CD14-positive monocyte (primary cell): Measurements from ENCODE around the gene LSM3. TPM values are rescaled to one million over a fixed set of nuclear protein-coding genes. Genes with fewer than 3 reads are reported as not detected.

ENCODE experiments used
- DNase-seq, 3 donors: peaks; one replicate each; pipeline ENCODE4 v3.0.0-alpha.2; 2011 to 2022
- H2AFZ ChIP-seq: 2 replicates; pipeline ENCODE4 v1.6.0; 2012; ENCODE audit warnings: mild to moderate bottlenecking, low read depth, low read length, inconsistent platforms; ENCODE audit not compliant: insufficient read depth, poor library complexity, severe bottlenecking
- H3K27ac ChIP-seq, 2 donors: 1 replicate in 1 of 2; 2 replicates in 1 of 2; pipeline ENCODE4 v1.5.1; 2012 to 2013; ENCODE audit warnings: low read length in 2 of 2, control low read depth in 1 of 2, inconsistent platforms in 1 of 2, low read depth in 1 of 2, mild to moderate bottlenecking in 1 of 2
- H3K27me3 ChIP-seq, 2 donors: one replicate each; pipeline versions ENCODE4 v1.6.0 to v1.6.1; 2011 to 2013; ENCODE audit warnings: low read length in 2 of 2; ENCODE audit not compliant: control insufficient read depth in 2 of 2, insufficient read depth in 2 of 2
- H3K36me3 ChIP-seq, 2 donors: replicated peaks in 1 of 2; 1 replicate in 1 of 2; 2 replicates in 1 of 2; pipeline versions ENCODE4 v1.5.1 to v1.6.1; 2012 to 2013; ENCODE audit warnings: low read length in 2 of 2, control low read depth in 1 of 2, inconsistent platforms in 1 of 2, mild to moderate bottlenecking in 1 of 2; ENCODE audit not compliant: insufficient read depth in 2 of 2, control insufficient read depth in 1 of 2
- H3K4me1 ChIP-seq, 2 donors: 1 replicate in 1 of 2; 2 replicates in 1 of 2; pipeline versions ENCODE4 v1.5.1 to v1.6.1; 2012 to 2013; ENCODE audit warnings: low read length in 2 of 2, control low read depth in 1 of 2, inconsistent platforms in 1 of 2, mild to moderate bottlenecking in 1 of 2, moderate library complexity in 1 of 2; ENCODE audit not compliant: insufficient read depth in 2 of 2, control insufficient read depth in 1 of 2
- H3K4me2 ChIP-seq: replicated peaks from 2 replicates; pipeline ENCODE3; 2012; ENCODE audit warnings: low read length, moderate library complexity, mild to moderate bottlenecking; ENCODE audit not compliant: poor library complexity, severe bottlenecking; ENCODE audit errors: extremely low read depth
- H3K4me3 ChIP-seq, 3 experiments: fragments of 200-600 bp in 1 of 3; sonication (generic) in 1 of 3; replicated peaks in 1 of 3; 1 replicate in 2 of 3; 2 replicates in 1 of 3; pipeline ENCODE4 v1.5.1; 2011 to 2013; ENCODE audit warnings: low read length in 3 of 3, mild to moderate bottlenecking in 3 of 3, control low read depth in 2 of 3, low read depth in 2 of 3, inconsistent platforms in 1 of 3, moderate library complexity in 1 of 3
- H3K79me2 ChIP-seq: 2 replicates; pipeline ENCODE4 v1.6.0; 2012; ENCODE audit warnings: mild to moderate bottlenecking, control low read depth, inconsistent platforms, low read length, moderate library complexity; ENCODE audit not compliant: insufficient read depth
- H3K9ac ChIP-seq: 2 replicates; pipeline ENCODE4 v1.6.0; 2017; ENCODE audit warnings: low read length, mild to moderate bottlenecking; ENCODE audit not compliant: insufficient read depth, poor library complexity, severe bottlenecking
- H3K9me3 ChIP-seq, 2 donors: replicated peaks in 1 of 2; 1 replicate in 1 of 2; 2 replicates in 1 of 2; pipeline versions ENCODE4 v1.5.1 to v1.6.1; 2012 to 2013; ENCODE audit warnings: low read length in 2 of 2, control low read depth in 1 of 2; ENCODE audit not compliant: control insufficient read depth in 1 of 2, insufficient read depth in 1 of 2
- H4K20me1 ChIP-seq: 2 replicates; pipeline ENCODE4 v1.6.0; 2012; ENCODE audit warnings: mild to moderate bottlenecking, low read length, control low read depth, moderate library complexity; ENCODE audit not compliant: insufficient read depth
- H3K27ac Mint-ChIP-seq, 7 donors: one replicate each; pipeline ENCODE4 v1.8.0; 2020; ENCODE audit warnings: mild to moderate bottlenecking in 7 of 7, mixed read lengths in 7 of 7, moderate library complexity in 6 of 7, inconsistent platforms in 2 of 7
- H3K27me3 Mint-ChIP-seq, 3 donors: one replicate each; pipeline ENCODE4 v1.8.0; 2021 to 2022; ENCODE audit warnings: low read depth in 3 of 3, mild to moderate bottlenecking in 3 of 3, mixed read lengths in 3 of 3, moderate library complexity in 3 of 3, inconsistent platforms in 1 of 3
- H3K36me3 Mint-ChIP-seq, 2 donors: one replicate each; pipeline ENCODE4 v1.8.0; 2020; ENCODE audit warnings: mixed read lengths in 2 of 2, inconsistent platforms in 1 of 2, mild to moderate bottlenecking in 1 of 2
- H3K4me1 Mint-ChIP-seq: one replicate; pipeline ENCODE4 v1.8.0; 2020; ENCODE audit warnings: mild to moderate bottlenecking, mixed read lengths
- H3K4me3 Mint-ChIP-seq, 2 donors: one replicate each; pipeline ENCODE4 v1.8.0; 2020; ENCODE audit warnings: mild to moderate bottlenecking in 2 of 2, mixed read lengths in 2 of 2, moderate library complexity in 1 of 2
- H3K9me3 Mint-ChIP-seq, 7 donors: one replicate each; pipeline ENCODE4 v1.8.0; 2020 to 2022; ENCODE audit warnings: mixed read lengths in 7 of 7, mild to moderate bottlenecking in 6 of 7, moderate library complexity in 6 of 7, inconsistent platforms in 2 of 7
- WGBS: methylation state at CpG from one replicate; pipeline ENCODE4 v1.1.5; 2013; ENCODE audit warnings: missing lambda C conversion rate; ENCODE audit not compliant: insufficient coverage; 5-methylcytosine and 5-hydroxymethylcytosine counted together
- intact Hi-C, 2 donors: fragments of 100-400 bp; cut with micrococcal nuclease; formaldehyde crosslinking; loops; one replicate each; pipeline versions ENCODE4 v1.15.0 to v1.15.1; 2023
- polyA plus RNA-seq, 3 donors: library from polyadenylated mRNA; depleted of rRNA in 1 of 3; unstranded in 2 of 3; stranded (reverse) in 1 of 3; fragments of 300-500 nt in 2 of 3; fragments of >200 nt in 1 of 3; fragmentation: Illumina TruSeq in 2 of 3; gene quantifications; 1 replicate in 2 of 3; 2 replicates in 1 of 3; pipeline ENCODE4 v1.2.3, GENCODE V29; 2012 to 2021
- TF ChIP-seq, protein P1 (sequence below): fragments of 200-600 bp; IDR thresholded peaks from one replicate; pipeline ENCODE4 v1.8.0; 2022; ENCODE audit warnings: antibody characterized with exemption, mild to moderate bottlenecking

Gene LSM3
- polyA plus RNA-seq, 3 donors = 4.1 to 23.2 (median 19.8) TPM

DNA sequence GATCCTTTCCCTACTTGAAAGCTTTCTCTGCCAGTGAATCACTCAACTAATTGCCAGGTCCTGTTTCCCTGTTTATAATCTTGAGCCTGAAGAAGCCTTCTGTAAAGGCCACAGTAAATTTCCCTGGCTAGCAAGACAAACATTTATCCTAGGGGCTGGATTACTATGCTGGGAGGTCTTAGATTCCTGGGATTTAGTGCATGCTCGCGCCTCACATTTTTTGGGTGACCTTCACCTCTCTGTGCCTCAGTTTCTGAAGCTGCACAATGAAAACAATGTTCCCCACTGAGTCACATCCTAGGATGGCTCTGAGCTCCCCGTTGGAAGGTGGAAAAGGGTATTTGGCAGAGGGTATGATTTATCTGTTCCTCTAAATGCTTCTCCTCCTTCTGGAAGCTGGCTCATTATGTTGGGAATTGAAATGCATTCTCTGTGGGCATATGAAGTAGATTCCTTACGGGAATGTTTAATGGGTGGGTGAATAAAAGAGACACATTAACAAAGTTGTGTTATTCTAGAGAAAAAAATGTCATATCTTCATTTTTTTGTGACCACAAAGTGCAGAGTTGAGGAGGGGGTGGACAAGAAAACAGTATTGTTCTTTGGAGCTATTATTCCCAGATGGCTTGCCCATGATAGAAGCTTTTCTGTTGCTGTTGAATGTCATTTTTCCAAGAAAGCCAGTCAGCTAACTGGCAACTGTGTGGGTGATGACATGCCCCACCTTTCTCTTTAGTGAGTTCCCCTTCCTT lies 32.4 kb downstream of the LSM3 start:
- H2AFZ ChIP-seq = no peak overlapping the region
- H3K27me3 Mint-ChIP-seq = peaks cover 0 to 4% (median 2%) of the 10 kb centered on the region in 3 donors
- H3K4me1 Mint-ChIP-seq = no peaks in the 10 kb centered on the region
- H4K20me1 ChIP-seq = no peaks in the 10 kb centered on the region
- intact Hi-C loops = no loop called here
- WGBS = 100% methylated on average over 1 of the region's 4 CpGs
- no peak overlapping the region for H3K4me3 ChIP-seq
- no peak overlapping the region for H3K27ac Mint-ChIP-seq
- no peaks in the 10 kb centered on the region for H3K9me3 Mint-ChIP-seq
- no peaks in the 10 kb centered on the region for H3K27me3 ChIP-seq
- no peak overlapping the region for H3K4me2 ChIP-seq
- no peak overlapping the region for H3K4me3 Mint-ChIP-seq
- no peaks in the 10 kb centered on the region for H3K79me2 ChIP-seq
- no peaks in the 10 kb centered on the region for H3K36me3 ChIP-seq
- H3K36me3 Mint-ChIP-seq = no peaks in the 10 kb centered on the region
- TF ChIP-seq, protein P1, sequence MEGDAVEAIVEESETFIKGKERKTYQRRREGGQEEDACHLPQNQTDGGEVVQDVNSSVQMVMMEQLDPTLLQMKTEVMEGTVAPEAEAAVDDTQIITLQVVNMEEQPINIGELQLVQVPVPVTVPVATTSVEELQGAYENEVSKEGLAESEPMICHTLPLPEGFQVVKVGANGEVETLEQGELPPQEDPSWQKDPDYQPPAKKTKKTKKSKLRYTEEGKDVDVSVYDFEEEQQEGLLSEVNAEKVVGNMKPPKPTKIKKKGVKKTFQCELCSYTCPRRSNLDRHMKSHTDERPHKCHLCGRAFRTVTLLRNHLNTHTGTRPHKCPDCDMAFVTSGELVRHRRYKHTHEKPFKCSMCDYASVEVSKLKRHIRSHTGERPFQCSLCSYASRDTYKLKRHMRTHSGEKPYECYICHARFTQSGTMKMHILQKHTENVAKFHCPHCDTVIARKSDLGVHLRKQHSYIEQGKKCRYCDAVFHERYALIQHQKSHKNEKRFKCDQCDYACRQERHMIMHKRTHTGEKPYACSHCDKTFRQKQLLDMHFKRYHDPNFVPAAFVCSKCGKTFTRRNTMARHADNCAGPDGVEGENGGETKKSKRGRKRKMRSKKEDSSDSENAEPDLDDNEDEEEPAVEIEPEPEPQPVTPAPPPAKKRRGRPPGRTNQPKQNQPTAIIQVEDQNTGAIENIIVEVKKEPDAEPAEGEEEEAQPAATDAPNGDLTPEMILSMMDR = no peak
- DNase-seq = no peak
- no peaks in the 10 kb centered on the region for H3K4me1 ChIP-seq
- no peak overlapping the region for H3K9ac ChIP-seq
- H3K9me3 ChIP-seq = no peaks in the 10 kb centered on the region
- H3K27ac ChIP-seq = no peak overlapping the region

DNA sequence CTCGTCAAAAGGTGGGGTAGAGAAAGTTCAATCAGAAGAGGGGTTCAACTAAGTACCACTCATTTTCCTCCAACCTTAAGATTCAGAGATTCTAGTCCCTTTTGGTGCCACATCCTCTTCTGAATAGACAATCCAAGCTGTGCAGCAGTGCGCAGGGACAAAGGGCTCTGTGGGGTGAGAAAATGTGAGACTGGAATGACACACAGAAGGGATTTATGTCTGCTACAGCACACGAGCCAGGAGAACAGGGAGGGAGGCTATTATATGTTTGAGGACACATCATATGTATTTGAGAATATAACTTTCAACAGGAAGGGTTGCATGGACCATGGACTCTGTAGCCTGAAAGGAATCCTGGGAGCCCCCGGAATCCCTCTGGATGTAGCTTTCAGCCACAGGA lies 33.0 kb downstream of the LSM3 start:
- Mint-ChIP-seq H3K4me1 (peaks cover 6% of the 10 kb centered on the region), H3K36me3 (no peaks in the 10 kb centered on the region), H3K27me3 (peaks cover 0 to 4% (median 4%) of the 10 kb centered on the region in 3 donors), H3K4me3 (no peak overlapping the region), H3K9me3 (peaks cover 0 to 2% (median 0%) of the 10 kb centered on the region in 7 donors), H3K27ac (no peak overlapping the region)
- no peak for DNase-seq
- H3K9ac ChIP-seq = no peak overlapping the region
- H3K4me3 ChIP-seq = no peak overlapping the region
- intact Hi-C loops = no loop called here
- no peak overlapping the region for H2AFZ ChIP-seq
- WGBS = 29% methylated on average over 1 of the region's 4 CpGs
- H3K4me1 ChIP-seq = no peaks in the 10 kb centered on the region
- H3K27me3 ChIP-seq = no peaks in the 10 kb centered on the region
- no peaks in the 10 kb centered on the region for H3K9me3 ChIP-seq
- H3K36me3 ChIP-seq = no peaks in the 10 kb centered on the region
- no peak overlapping the region for H3K4me2 ChIP-seq
- H3K79me2 ChIP-seq = no peaks in the 10 kb centered on the region
- TF ChIP-seq, protein P1 = no peak
- no peak overlapping the region for H3K27ac ChIP-seq
- H4K20me1 ChIP-seq = no peaks in the 10 kb centered on the region
